NCI-H2196 treated with DMSO at 0.1 percent for 48 hours (cell line): ENCODE measurements around the gene MMP24OS.

Experiments used
- DNase-seq: peaks from one replicate; lab custom pipeline; 2025; ENCODE audit not compliant: unreplicated experiment; lab: John Stamatoyannopoulos, UW

MMP24OS gene

DNA sequence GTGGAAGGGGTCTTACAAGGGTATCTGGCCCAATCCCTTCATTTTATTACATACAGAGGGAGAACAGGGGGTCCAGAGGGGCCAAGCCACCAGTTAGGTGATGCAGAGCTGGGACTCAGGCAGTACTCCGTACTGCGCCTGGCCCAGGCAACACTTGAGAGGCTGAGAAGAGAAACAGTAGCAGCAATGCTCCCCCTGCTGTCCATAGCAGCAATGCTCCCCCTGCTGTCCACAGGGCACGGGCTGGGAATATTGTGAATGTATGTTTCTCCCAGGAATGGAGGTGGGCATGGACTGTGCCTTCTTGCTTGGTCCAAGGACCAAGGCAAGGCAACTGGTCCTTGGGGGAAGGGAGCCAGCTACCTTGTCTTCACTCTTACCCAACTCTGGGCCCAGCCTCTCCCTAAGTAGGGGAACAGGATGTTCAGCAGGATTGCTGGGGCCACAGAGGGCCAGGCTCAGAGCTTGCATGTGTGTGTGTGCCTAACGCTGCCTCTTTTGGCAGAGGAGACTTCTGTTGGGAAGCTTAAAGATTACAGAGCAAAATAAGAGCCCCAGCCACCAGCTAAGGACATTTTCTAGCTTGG is 29.1 kb upstream of the MMP24OS start:
- DNase-seq = no peak

DNA sequence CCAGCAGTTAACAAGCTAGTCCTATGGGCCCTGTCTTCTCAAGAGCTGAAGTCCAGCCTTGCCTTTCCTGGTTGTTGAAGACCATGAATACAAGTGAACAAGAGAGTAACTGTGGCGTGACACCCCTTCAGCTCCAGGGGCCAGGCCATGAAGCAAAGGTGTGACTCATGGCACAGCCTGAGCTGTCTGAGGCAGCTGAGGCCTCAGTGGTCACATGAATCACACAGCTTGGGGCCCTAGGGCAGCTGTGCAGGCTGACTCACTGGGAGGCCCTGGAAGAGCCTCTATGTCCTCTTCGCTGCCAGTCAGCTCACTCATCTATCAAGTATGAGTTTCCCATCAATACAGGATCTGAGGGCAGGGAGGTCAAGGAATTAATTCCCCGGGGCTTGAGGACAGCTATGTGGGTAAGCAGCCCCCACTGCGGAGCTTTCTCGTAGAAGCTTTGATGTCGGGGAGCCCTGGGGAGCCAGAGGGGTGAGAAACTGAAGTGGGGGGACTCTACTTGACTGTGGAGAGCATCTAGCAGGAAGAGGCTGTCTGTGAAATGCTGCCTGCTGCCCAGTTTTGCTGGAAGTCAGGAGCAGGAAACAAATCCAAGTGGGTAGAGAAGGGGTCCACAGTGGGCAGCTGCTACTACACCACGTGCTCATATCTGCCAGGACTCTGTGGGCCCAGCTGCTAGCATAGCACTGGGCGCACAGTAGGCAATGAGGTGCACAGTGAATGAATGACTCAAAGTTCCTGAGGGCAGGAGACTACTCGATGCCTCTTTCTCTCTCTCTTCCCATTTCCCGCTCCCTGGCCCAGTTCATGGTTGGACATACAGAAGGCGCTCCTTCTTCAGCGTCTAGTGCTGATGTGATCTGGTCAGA is 28.0 kb upstream of the MMP24OS start:
- DNase-seq = no peak

DNA sequence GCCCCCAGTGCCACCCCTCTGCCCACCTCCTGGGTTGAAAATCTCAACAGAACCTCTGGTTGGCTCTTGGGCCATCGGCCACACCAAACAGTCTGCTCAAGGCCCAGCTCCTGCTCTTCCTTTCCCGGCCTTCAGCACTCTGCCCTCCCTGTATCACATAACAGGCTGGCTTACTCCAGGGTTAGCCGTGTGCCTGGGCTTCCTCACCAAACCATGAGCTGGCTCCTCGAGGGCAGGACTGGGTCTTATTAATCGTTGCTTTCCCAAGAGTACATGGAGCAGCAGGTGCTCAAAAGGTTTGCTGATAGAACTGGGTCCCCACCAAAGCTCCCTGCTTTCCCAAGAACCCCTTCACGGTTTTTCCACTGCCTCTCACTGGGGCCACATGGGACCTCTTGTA is 27.0 kb upstream of the MMP24OS start:
- no peak for DNase-seq

DNA sequence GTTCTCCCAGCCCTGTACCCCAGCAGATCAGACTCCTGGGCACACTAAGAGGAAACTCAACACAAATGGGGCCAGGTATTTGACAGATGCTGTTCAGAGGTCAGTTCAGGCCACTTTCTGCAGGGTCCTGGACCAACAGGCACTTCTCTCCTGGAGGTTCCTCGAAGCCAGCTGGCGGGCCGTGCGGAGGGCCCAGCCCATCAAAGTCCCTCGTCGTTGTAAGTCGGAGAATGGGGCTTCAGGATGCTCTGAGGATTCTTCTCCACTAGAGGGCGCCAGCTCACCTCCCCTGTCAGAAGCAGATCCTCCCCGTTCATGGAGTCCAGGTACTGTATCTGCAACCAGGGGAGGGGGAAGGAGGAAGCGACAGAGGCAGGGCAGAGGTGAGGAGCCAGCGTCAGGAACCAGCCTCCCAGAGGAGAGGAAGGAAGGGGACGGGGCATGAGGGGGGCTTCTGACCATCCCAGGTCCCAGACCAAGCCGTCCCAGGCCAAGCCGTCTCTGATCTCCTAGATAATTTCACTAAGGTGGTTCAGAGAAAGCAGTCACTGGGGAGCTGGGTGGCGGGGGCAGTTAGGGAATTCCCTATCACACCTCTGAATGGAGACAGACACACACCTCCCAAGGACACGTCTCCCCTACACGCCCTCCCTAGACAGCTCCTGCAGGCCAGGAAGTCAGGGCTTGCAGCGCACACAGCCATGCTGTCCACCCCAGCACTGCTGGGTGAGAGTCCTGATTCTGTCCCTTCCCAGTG is 26.0 kb upstream of the MMP24OS start:
- peak; percentile 95 for DNase-seq

DNA sequence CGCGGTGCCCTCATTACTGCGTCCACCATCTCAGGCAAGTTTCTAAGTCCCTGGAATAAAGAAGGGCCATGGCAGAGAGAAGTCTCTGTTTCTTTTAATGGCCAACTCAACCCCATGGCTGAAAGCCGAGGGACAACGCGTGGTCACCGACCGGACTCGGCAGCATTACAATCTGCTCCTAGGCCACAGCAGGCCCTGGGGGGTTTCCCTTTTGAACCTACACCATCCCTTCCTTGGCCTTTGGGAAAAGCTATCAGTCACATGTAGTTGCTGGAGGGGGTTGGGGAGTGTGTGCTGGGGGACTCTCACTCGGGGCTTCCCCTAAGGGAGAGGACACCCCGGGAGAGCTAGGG is 25.4 kb upstream of the MMP24OS start:
- no peak for DNase-seq

- DNase-seq = no peak
These were observed 24.8 kb upstream of the MMP24OS start for GRCh38 chr20:35302421-35303335.

GRCh38 chr20:35301426-35301825 is 23.5 kb upstream of the MMP24OS start:
- DNase-seq = no peak

DNA sequence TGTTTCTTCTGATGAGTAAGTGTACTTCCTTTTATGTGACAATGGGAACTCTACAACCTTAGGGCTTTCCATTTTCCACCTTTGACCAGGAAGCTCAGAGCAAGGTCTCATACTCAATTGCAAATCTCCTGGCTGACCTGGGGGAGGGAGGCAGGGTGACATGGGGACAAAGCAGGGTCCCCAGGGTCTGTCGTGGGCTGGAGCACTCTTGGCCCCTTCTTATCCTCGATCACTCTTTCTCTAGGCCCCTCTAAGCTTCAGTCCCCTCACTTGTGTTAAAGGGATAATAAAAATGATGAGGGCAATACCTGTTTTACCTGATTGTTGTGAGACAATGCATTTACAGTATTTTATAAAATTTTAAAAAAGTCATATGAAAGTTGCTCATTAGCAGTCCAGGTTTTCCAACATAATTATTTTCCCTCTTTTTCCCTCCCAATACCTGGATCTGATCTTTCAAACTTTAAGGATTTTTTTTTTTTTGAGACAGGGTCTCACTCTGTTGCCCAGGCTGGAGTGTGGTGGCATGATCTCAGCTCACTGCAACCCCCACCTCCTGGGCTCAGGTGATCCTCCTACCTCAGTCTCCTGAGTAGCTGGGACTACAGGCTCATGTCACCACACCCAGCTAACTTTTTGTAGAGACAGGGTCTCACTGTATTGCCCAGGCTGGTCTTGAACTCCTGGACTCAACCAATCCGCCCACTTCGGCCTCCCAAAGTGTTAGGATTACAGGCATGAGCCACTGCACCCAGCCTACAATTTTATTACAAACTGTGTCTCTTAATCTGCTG is 22.7 kb upstream of the MMP24OS start:
- DNase-seq = no peak

GRCh38 chr20:35299780-35300179 is 21.9 kb upstream of the MMP24OS start:
- DNase-seq = no peak

DNA sequence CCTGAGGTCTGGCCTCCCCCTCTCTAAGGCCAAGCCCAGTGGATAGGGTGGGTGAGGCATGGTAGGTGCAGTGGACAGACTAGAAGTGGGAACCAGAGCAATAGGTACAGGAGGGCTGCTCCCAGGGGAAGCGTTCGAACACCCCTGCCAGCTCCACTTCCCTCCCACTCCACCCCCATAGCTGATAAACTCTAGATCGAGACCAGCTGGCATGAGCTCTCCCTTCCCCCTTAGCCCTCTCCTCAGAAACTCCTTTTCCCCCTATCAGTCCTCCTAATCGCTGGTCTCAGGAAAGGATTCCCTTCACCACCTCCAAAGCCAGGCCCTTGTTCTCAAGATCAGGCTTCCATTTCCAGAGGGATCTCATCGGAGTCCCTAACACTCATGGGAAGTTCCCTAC is 20.3 kb upstream of the MMP24OS start:
- no peak for DNase-seq

- DNase-seq = no peak
These were observed 19.8 kb upstream of the MMP24OS start for GRCh38 chr20:35297740-35298139.

DNA sequence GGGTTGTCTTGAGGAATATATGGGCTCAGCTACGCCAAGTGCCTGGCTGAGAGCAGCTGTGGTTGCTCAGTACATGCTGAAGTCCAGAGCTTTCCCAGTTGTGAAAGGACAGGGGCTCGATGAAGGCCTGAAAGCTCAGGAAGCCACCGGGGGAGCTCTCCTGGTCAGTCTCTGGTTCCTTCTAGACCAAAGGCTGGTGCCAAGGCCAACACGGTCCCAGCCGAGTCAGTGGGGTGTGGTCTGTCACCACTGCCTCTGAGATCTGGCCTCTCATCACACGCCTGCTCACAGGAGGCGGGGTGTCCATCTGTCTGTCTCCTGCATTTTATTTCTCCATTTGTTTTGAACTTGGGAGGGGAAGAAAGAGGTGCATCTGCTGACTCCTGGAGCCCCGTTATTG is 19.2 kb upstream of the MMP24OS start:
- DNase-seq = no peak

GRCh38 chr20:35296101-35296554 is 18.2 kb upstream of the MMP24OS start:
- no peak for DNase-seq

DNA sequence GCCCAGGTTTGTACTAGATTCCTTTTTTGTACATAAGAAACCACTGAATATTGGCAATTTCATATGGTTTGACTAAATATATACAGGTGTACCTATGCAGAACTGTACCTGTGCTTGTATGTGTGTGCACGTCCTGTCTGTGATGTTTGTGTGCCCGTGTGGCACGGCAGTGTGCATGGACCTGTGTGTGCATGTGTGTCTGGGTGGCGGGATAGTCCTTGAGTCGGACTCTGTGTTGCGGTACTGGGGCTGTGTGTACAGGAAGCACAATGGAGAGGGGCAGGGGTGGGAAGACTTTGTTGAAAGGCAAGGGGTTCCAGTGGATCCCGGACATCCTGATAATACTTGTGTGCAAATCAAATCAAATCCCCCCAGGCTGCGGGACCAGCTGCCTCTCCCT is 17.8 kb upstream of the MMP24OS start:
- no peak for DNase-seq

DNA sequence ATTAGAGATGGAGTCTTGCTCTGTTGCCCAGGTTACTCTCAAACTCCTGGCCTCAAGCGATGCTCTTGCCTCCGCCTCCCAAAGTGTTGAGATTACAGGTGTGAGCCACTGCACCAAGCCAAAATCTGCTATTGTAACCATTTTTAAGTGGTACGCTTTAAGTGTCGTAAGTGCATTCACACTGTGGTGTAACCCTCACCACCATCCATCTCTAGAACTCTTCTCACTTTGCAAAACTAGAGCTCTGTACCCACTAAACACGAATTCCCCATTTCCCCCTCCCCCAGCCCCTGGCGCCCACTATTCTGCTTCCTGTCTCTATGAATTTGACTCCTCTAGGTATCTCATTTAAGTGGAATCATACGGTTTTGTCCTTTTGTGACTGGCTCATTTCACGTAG is 17.1 kb upstream of the MMP24OS start:
- DNase-seq = no peak

DNA sequence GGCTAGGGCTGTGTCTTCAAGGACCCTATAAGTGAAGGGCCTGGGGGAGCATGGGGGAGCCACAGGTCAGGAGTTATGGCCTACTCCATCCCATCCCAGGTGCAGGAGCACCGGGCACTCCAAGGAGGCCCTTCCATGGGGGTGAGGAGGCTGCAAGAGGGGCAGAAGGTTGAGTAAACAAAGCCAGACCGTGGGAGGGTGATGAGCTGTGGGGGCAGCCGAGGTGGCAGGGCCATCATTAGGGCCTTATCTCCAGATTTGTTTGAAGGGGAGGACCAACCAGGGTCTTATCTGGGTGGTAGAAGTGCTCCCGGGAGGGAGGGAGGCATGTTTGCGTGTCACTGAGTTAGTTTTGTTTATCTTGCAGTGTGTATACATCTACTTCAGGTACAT is 16.4 kb upstream of the MMP24OS start:
- no peak for DNase-seq

DNA sequence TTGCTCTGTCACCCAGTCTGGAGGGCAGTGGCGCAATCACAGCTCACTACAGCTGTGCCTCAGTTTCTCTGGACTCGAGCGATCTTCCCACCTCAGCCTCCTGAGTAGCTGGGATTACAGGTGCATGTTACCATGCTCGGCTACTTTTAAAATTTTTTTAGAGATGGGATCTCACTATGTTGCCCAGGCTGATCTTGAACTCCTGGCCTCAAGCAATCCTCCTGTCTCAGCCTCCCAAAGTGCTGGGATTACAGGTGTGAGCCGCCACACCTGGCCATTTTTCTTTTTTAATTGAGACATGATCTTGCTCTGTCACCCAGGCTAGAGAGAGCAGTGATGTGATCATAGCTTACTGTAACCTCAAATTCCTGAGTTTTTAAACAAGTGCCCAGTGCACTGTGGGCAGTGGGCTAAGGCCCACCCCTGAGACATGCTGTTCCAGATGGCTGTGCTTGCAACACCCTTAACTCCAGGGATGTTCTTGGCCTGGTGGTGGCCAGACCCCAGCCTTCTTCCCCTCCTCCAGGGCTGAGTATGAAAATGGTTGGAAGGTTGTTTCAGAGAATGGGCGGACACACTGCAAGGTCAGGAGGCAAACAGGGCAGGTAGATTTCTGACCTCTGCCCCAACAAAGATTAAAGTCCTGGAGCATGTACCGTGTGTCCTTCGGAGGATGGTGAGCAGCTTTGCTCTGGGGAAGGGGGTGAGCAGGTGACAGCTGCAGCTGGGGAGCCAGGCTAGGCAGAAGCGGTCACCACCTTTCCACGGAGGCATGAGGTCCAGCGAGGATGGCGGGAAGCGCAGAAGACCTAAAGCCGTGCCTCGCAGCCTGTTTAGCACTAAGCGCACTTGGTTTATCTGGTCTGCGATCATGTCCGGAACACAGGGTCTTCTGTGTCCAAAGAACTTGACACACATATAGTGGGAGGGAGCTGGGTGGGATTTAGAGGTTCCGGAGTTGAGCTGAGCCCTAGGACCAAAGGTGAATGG is 15.7 kb upstream of the MMP24OS start:
- no peak for DNase-seq

GRCh38 chr20:35292504-35293285 is 14.8 kb upstream of the MMP24OS start:
- DNase-seq = no peak
